Fibroblast of skin of left biceps (primary cell): ENCODE results near the gene RBM6.

Experiments
- DNase-seq, 2 experiments: peaks; one replicate each; pipeline ENCODE4 v3.0.0-alpha.2; 2013; ENCODE audit warnings: low read depth in 2 of 2

The RBM6 gene

DNA sequence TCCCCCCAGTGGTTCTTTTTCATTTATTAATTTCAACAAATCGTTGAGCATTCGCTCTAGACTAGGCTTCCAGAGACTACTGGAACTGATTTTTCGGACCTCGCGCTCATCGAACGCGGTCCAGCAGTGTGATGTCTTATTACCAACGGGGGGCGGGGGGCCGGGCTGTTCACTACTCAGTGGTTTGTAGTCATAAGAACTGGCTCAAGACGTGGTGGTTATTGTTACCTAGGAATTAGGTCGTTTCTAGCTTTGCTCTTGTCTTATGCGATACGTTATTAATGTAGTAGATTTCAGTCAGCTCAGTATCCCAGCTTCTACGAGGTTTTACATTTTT, 149.6 kb downstream of the RBM6 start:
- no peak for DNase-seq

DNA sequence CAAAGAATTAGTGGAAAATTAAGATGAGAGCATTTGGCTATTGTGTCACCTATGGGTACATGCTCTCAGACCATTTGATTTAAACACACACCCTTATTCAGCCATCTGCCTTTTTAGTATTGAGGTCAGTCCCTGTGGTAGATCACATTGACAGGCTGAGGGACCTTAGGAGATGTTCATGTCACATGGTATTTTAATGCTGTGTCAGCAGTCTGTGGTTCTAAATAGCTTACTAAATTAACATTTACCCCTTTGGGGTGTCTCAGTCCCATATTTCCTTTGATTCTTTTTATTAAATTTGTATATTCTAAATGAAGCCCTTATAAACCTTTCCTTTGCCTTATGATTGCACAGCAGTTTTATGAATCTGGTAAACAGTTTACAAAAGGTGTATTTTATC, 151.0 kb downstream of the RBM6 start:
- no peak for DNase-seq

GRCh38 chr3:50095352-50095998, 155.5 kb downstream of the RBM6 start:
- DNase-seq: no peak

DNA sequence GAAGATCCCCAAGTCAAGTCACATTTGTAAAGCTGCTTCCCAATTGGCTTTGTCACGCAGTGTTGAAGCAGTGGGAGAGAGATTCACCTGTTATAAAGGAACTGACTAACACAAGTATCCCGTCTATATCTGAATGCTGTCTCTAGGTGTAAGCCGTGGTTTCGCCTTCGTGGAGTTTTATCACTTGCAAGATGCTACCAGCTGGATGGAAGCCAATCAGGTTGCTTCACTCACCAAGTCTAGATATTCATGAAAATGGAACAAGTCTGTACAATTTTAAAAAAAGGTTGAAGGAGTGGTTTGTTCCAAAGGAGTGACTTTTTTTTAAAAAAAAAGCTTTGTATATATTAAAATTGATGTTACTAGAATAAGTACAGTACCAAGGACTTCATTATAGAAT, 160.4 kb downstream of the RBM6 start:
- no peak for DNase-seq

DNA sequence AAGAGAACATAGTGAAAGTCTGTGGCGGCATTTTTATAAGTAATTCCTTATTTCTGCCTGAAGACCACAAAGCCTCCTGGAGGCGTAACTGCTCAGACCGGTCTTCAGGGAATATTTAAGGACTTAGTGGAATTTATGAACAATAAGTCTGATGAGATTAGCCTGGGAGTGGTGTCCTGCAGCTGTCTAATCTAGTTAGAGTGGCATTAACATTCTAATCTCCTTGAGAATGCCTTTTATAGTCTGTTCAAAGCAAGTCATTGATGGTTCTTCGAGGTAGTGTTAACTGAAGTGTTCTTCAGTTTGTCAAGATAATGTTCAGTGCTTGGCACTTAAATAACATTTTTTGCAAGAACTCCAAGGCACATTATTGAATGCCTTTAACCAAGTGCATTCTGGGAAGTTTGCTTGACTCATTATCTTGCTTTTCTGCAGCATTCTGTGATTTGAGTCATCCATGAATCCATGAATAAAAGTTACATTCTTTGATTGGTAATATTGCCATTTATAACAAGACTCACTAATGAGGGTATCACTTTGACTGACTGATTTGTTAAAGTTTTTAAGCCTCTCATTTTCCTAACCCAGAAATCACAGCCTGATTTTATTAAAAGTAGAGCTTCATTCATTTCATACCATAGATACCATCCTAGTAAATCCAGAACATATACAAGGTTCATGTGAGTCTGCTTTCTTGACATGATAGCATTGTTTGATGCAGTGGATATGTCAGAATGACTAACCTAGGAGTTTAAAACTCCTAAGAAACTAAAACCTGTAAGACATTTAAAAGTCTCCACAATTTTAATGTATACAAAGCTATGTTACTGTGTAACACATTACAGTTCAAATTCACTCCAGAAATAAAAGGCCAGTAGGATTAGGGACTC, 161.3 kb downstream of the RBM6 start:
- no peak for DNase-seq

DNA sequence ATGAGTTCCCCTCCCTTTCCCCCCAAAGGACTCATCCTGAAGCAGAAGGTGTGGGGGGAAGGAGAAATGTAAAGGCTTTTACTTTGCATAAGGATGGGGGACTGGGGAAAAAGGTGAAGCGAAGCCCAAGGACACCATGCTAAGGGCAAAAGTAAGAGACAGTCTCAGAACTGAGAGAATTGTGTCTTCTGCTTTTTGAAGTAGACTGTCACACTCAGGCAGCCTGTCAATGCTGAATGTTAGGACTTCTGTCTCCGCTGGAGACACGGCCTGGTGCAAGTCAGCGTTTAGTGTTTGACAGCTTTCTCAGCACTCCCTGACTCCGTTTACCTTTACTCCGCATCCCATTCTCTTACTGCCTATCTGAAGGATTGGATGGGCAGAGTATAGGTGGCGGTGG, 162.6 kb downstream of the RBM6 start:
- DNase-seq: no peak

DNA sequence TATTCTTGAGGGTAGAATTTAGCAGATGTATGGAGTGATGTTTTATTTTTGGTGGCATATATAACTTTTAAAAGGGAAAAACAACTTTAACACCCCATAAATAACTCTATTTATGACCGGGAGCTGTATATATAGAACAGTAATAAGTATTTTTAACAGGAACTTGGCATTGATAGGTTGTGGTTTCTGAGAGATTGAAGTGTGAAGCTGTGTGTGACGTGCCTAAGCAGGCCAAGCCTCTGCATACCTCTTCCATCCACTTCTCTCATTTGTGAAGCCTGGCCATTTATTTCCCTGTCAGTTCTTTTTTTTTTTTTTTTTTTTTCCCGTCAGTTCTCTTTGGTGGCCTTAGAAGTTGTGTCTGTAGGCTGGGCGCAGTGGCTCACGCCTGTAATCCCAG, 171.8 kb downstream of the RBM6 start:
- DNase-seq: no peak

DNA sequence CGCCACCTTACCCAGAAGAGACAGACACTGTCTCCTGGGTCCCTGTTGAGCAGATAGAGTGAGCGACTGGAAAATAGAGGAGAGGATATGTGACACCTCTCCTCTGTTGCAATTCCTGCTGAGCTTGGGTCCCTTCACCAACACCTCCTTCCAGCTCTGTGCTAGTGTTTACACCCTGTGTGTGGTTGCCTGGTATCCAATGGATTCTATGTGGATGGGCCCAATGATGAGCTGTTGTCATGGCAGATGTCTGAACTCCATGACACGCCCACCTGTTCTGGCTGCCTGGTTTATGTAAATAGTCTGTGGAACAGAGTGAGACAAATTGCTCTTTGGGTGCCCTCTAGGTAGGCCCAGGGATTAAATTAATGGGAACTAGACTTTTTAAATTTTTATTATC, 172.5 kb downstream of the RBM6 start:
- DNase-seq: no peak

GRCh38 chr3:50117120-50117519, 177.2 kb downstream of the RBM6 start:
- no peak for DNase-seq

- no peak for DNase-seq
These were observed 178.3 kb downstream of the RBM6 start for GRCh38 chr3:50118237-50118636.

DNA sequence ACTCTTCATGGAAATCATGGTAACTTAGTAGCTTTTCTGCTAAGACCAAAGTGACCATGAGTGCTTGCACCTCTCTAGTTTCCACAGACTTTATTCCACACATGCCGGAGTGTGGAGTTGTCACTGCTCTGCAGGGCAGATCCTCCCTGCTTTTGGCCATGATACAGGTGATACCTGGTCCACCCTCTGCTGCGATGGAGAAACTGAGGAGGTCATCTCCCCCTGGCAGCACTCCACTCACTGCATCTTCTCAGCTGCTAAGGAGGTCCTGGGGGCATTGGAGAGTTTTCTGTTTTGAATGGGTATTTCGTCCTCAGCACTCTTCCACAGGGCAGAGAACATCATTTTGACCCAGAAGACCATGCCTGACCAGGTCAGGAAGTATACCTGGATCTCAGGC, 179.8 kb downstream of the RBM6 start:
- no peak for DNase-seq

DNA sequence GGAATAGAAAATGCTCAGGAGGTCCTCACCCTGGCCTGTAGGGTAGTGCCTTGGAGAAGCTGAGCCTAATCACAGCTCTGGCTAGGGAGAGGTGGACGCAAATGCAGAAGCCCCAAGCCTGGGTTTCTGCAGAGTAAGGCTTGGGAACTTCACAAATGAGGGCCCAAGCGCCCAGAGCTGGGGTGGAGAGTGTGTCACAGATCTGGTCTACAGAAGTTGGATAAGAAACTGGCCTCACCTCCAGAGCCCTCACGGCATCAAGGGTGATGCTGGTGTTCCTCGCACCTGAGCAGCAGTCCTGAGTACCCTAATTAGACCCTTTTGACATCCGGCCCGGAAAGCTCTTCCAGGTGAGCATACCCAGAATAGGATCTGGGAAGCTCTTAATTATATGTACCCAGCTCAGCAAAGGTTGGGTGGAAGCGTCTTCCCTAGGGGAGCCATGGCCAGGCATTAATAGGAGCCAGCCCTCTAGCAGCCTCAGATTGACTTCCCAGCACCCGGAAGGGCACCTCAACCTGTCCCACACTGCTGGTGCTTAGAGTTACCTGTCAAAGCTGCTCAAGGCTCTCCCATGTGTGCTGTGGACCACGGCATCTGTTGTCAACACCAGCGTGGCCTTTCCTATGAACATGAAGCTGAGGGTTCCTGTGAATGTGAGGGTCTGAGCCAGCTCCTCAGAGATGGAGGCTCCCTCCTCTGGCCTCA, 180.6 kb downstream of the RBM6 start:
- DNase-seq: no peak

DNA sequence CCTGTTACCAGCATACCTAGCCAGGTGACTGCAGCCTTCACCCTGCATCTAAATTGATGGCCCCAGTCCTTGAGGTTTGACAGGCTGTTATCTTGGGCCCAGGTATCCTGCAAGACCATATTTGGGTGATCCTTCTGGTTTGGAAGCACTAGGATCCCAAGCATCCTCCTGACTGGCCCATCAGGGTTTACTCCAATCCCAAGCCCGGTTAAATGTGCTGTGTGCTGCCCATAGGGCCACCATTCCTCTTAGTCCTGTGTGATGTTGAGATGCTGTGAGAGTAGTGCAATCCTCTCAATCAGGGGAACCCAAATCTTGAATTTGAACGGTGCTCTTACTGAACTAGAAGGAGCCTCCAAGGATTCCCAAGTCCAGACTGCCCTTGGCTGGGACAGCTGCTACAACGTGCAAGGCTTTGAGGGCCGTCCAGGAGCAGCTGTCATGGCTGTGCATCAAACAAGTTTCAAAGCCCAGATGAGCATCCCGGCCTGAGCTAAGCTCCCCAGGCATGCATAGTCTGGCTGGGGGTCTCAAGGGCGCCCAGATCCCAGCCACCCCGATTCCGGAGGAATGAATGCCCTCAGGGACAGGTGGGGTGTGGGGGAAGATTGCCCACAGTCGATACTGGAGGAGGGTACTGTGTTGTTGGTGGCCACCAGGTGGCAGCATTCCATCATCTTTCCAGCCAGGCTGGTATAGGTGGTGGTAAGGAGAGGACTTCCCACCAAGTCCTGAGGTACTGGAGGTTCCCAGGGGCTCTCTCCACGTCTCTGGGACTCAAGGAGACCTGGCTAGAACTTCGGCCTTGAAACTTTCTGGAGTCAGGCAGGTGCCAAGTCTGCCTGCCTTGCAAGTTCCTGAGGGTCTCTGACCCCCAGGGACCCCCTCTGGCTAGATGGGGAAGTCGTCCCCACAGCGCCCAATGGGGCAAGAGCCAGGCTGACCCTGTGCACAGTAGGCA, 181.4 kb downstream of the RBM6 start:
- DNase-seq: peak; percentile 24 to 42

- DNase-seq: no peak
These were observed 182.1 kb downstream of the RBM6 start for GRCh38 chr3:50122071-50122470.

GRCh38 chr3:50122661-50123391, 182.9 kb downstream of the RBM6 start:
- DNase-seq: no peak

- no peak for DNase-seq
These were observed 183.6 kb downstream of the RBM6 start for GRCh38 chr3:50123394-50124051.

GRCh38 chr3:50124052-50124799, 184.3 kb downstream of the RBM6 start:
- no peak for DNase-seq

DNA sequence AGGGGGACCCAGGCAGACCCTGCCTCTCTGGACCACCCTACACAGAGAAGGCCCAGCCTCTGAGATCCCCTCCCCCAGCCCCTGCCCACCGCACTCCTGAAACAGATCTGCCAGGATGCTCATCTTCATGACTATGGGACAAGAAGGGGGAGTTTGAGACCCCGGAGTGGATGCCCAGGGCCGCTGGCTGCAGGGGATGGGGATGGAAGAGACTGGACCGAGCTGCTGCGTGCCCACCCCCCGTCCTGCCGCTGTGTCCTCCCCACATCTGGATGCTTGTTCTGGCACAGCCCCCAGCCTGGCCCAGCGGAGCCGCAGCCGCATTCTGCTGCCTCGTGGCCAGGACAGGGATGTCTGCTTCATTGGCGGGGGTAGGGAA, 184.8 kb downstream of the RBM6 start:
- no peak for DNase-seq

DNA sequence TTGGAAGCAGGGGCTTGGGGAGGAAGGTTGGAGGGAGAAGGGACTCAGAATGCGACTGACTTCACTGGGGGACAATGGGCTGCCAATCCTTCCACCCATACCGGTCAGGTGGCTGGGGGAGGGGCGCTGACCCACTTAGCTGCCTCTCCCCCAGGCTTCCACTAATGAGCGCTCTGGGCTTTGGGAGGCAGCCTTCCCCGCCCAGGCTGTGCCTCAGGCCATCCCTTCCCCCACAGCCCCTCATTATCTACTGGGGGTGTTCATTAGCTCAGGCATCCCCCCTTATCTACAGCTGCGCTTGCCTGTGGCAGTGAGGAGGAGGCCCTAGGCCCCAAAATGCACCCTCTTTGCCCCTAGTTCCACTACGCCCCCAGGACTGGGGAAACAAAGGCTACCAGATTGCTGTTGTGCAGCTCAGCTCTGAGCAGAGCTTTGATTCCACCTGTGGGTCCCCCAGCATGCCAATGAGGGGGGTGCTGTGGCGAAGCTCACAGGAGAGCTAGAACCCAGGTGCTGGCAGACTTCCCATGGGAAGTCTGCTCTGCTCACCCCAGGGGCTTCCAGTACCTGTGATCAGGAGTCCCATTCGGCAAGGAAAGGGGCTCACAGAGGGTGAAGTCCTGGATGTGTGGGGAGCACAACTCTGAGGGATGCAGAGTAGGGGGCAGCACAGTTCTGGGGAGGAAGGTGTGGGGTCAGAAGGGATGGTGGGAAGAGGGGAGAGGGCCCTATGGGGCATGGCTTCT, 185.8 kb downstream of the RBM6 start:
- DNase-seq: no peak
